Esophagus muscularis mucosa (tissue), 4 donors: Measurements from ENCODE around the gene NRF1.

ENCODE experiments used
- EP300 ChIP-seq: sonication (generic); formaldehyde crosslinking; IDR thresholded peaks from one replicate; pipeline ENCODE4 v1.6.1; 2017; ENCODE audit warnings: antibody characterized with exemption
- POLR2A ChIP-seq: fragments of 450-650 bp; IDR thresholded peaks from one replicate; pipeline ENCODE4 v1.6.1; 2017; ENCODE audit warnings: antibody characterized with exemption, moderate library complexity, mild to moderate bottlenecking, low read depth
- TF ChIP-seq, protein P1 (sequence below), 3 experiments: fragments of 200-600 bp in 2 of 3; fragments of 450-650 bp in 1 of 3; sonication (generic) in 2 of 3; IDR thresholded peaks; one replicate each; pipeline ENCODE4 v1.5.1; 2017 to 2019; ENCODE audit warnings: antibody characterized with exemption in 3 of 3, mild to moderate bottlenecking in 2 of 3, moderate library complexity in 1 of 3

- TF ChIP-seq, protein P1, sequence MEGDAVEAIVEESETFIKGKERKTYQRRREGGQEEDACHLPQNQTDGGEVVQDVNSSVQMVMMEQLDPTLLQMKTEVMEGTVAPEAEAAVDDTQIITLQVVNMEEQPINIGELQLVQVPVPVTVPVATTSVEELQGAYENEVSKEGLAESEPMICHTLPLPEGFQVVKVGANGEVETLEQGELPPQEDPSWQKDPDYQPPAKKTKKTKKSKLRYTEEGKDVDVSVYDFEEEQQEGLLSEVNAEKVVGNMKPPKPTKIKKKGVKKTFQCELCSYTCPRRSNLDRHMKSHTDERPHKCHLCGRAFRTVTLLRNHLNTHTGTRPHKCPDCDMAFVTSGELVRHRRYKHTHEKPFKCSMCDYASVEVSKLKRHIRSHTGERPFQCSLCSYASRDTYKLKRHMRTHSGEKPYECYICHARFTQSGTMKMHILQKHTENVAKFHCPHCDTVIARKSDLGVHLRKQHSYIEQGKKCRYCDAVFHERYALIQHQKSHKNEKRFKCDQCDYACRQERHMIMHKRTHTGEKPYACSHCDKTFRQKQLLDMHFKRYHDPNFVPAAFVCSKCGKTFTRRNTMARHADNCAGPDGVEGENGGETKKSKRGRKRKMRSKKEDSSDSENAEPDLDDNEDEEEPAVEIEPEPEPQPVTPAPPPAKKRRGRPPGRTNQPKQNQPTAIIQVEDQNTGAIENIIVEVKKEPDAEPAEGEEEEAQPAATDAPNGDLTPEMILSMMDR (IDR thresholded peaks at IDR 0.05) = no peak
- TF ChIP-seq POLR2A (no peak), EP300 (no peak)
These were observed 13.8 kb upstream of the NRF1 start for GRCh38 chr7:129597672-129598071.
